Neural cell (in vitro differentiated cells): ENCODE data around the gene GSK3B.

ENCODE experiments used
- EP300 ChIP-seq: fragments of 450-650 bp; conservative IDR thresholded peaks from 2 replicates; pipeline ENCODE4 v1.6.1; 2014; ENCODE audit warnings: antibody characterized with exemption, mild to moderate bottlenecking, moderate library complexity; ENCODE audit not compliant: poor library complexity, severe bottlenecking
- EZH2 ChIP-seq: fragments of 200-600, 300-800 bp; shearing (Covaris generic), sonication (generic); IDR thresholded peaks from 2 replicates; pipeline ENCODE4 v1.6.1; 2014; ENCODE audit warnings: antibody characterized with exemption, low read length, borderline replicate concordance, mild to moderate bottlenecking; ENCODE audit not compliant: insufficient read depth, poor library complexity, severe bottlenecking
- MXI1 ChIP-seq: fragments of 450-650 bp; conservative IDR thresholded peaks from 2 replicates; pipeline ENCODE4 v1.6.1; 2014; ENCODE audit warnings: antibody characterized with exemption, mild to moderate bottlenecking; ENCODE audit not compliant: poor library complexity, severe bottlenecking
- POLR2AphosphoS5 ChIP-seq: IDR thresholded peaks from 2 replicates; pipeline ENCODE4 v1.6.1; 2012
- RAD21 ChIP-seq: fragments of 450-650 bp; conservative IDR thresholded peaks from 2 replicates; pipeline ENCODE4 v1.6.1; 2014; ENCODE audit warnings: antibody characterized with exemption, mild to moderate bottlenecking, moderate library complexity
- TAF1 ChIP-seq: IDR thresholded peaks from 2 replicates; pipeline ENCODE4 v1.6.1; 2012; ENCODE audit warnings: low read depth
- TF ChIP-seq, protein P1 (sequence below): fragments of 450-650 bp; IDR thresholded peaks from 2 replicates; pipeline ENCODE4 v1.5.1; 2014; ENCODE audit warnings: antibody characterized with exemption, mild to moderate bottlenecking, moderate library complexity; ENCODE audit not compliant: poor library complexity, severe bottlenecking

DNA sequence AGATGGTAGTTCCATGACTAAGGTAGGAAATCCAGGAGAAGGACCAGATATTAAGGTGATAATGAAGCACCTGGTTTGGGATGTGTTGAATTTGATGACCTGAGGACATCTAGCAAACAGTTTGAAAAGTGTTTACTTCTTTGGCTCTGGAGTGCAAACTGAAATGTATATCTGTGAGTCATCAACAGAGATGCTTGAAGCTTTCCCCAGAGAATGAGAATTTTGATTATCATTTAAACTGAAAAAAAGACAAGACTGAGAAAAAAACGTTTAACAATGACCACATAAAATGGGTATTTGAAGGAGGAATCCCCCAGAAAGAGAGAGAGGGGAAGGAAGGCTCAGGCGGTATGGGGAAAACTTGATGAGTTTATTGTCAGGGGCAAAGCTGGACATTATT, 20.7 kb upstream of the GSK3B start:
- TF ChIP-seq POLR2AphosphoS5 = no peak
- no peak for TF ChIP-seq RAD21
- TF ChIP-seq, protein P1, sequence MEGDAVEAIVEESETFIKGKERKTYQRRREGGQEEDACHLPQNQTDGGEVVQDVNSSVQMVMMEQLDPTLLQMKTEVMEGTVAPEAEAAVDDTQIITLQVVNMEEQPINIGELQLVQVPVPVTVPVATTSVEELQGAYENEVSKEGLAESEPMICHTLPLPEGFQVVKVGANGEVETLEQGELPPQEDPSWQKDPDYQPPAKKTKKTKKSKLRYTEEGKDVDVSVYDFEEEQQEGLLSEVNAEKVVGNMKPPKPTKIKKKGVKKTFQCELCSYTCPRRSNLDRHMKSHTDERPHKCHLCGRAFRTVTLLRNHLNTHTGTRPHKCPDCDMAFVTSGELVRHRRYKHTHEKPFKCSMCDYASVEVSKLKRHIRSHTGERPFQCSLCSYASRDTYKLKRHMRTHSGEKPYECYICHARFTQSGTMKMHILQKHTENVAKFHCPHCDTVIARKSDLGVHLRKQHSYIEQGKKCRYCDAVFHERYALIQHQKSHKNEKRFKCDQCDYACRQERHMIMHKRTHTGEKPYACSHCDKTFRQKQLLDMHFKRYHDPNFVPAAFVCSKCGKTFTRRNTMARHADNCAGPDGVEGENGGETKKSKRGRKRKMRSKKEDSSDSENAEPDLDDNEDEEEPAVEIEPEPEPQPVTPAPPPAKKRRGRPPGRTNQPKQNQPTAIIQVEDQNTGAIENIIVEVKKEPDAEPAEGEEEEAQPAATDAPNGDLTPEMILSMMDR = no peak
- TF ChIP-seq TAF1 = no peak
- no peak for TF ChIP-seq MXI1
- TF ChIP-seq EP300 = no peak
- no peak for TF ChIP-seq EZH2
